DMS 273 (cell line): Measurements from ENCODE around the gene SLC1A7.

Source experiments
- DNase-seq: peaks from one replicate; lab custom pipeline; 2025; ENCODE audit not compliant: unreplicated experiment; lab: John Stamatoyannopoulos, UW

The SLC1A7 gene

GRCh38 chr1:53076721-53077598 is 65.5 kb downstream of the SLC1A7 start:
- DNase-seq = no peak

DNA sequence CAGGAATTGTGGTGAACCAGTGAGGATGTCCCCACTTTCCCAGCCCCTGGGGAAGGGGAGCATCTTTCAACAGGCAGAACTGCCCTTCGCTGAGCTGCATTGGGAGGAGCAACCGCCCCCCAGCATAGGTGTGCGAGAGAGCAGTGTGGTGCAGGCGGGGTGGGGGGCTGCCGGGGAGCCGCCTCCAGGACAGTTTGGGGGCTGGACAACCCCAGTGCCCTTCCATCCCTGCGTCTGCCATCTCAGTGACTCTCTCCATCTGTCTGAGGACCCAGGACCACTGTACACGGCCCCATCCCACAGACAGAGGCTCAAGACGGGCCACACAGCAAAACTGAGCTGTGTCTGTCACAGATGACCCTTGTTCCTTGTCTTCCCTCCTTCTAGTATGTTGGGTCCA is 66.3 kb downstream of the SLC1A7 start:
- DNase-seq = no peak

DNA sequence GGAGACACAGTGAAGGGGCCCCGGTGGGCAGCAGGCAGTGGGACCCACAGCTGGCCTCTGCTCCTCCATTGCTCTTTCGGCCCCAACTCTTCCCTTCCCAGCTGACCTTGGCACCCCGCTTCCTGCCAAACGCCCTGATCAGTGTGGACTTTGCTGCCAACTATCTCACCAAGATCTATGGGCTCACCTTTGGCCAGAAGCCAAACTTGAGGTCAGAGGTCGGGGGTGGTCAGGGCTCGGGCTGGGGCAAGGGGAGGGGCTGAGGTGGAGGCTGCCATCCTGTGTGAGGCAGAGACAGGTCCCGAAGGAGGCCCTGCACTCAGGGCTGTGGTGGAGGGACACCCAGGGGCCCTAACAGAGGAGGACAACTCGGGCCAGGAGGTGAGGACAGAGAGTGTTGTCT is 66.7 kb downstream of the SLC1A7 start:
- no peak for DNase-seq

DNA sequence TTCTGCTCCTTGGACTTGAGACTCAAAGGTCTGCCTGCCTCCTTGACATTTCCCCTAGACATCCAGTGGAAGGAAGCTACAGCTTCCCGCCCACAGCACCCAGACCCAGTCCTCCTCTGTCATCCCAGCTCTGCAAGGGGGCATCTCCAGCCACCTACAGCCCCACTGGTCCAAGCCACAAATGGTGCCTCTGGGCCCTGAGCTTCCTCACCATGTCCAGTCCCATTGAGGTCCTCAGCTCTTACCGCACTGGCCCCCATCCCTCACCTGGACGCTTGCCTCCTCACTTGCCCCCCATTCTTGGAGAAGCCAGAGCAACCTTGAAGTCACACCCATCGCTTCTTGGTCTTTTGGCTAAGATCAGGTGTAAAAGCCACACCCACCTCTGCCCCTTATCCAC is 67.2 kb downstream of the SLC1A7 start:
- DNase-seq = no peak

DNA sequence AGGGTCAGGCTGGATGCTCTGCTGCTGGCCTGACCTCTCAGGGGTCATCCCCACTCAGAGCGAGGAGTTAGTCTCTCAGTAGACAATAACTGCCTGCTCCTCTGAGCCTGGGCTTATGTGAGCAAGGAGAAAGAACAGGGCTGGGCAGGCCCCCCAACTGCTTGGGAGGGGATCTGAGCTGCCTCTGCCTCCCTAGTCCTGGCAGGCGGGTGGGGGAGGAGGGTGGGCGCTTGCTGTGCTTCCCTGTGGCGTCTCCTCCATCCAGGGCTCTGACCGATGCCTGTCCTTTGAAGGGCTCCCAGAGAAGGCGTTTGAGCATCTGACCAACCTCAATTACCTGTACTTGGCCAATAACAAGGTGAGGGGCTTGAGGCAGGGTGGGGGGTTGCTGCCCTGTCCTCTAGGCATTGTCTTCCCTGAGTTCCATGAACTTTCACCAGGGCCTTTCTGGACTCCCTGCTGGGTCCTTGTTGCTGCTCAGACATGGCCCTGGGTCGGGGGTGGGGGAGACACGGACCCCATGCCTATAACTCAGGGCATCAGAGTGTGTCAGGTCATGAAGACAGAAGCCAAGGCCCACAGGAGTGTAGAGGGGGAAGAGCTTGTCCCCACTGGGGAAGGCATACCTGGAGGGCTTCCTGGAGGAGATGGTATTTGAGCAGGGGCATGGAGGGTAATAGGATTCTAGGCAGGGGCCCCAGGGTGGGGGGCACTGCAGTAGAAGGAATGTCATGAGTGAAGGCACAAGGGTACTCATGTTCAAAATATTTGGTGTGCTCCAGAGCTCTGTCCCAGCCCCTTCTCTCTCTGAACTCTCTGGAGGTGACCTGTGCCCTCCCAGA is 67.9 kb downstream of the SLC1A7 start:
- DNase-seq = no peak

DNA sequence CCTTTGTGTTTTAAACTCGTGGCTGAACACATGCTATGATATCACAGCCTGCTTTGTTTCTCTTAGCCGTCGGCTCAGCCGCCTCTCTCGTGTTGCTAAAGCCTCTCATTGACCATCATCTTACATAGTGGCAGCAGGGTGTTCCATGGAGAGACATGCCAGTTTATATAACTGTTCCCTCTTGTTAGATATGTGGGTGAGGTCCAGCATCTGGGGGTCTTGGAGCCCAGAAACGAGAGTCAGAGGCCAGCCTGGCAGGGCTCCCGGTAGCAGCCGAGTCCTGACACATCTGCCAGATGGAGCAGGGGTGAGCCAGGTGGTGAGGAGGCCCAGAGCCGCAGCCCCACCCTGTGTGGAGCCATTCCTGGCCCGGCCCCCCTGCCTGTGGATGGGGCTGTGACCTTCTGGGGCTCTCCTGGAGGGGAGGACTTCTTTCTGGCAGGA is 68.5 kb downstream of the SLC1A7 start:
- DNase-seq = peak; percentile 96

DNA sequence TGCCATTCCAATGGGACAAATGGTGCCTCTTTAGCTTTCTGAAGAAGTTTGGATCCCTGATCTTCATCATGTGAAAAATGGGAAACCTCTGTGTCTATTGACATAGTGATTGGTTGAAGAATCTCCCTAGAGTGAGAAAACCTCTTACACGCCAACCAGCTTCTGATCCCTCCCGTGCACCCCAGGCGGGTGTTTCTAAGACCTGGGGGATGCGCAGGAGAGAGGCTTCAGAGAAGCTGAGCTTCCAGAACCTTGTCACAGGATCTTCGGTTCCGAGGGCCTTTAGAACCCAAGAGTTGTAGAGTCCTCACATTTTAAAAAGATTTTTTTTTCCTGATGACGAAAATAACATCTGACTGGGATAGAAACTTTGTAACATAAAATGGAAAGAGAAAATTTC is 69.2 kb downstream of the SLC1A7 start:
- peak; percentile 52 for DNase-seq

DNA sequence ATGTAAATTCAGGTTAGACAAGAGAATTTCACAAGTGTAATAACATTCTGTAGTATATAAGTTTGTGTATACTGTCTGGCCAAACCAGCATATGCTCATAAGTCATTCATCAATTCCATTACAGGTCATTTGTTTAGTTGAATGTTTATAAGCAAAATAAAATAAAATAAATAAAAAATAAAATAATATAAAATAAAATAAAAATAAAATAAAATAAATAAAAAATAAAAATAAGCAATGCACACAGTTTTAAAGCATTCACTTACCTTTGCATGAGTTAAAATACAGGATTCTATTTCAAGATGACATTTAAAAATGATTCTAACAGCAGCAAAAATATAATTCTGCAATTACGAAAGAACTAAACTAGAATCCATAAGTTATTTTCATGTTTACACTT is 70.5 kb downstream of the SLC1A7 start:
- no peak for DNase-seq

- DNase-seq = no peak
Measured at GRCh38 chr1:53071167-53071865, 71.1 kb downstream of the SLC1A7 start.

DNA sequence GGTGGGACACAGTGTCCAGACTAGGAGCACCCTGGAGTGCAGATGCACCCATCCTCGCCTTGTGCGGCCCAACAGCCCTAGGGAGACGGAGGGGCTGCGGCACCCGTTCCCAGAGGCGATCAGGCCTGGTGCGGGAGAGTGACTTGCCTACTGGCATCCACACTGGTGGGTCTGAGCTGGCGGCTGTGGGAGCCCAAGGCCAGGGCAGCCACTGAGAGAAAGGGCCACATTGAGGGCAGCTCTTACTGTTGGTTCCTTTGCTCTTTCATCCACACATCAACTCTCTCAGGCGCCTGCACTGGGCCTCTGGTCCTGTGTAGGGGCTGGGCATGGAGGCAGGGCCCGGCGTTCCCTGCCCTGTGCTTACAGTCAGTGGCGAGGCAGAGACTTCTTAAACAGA is 71.8 kb downstream of the SLC1A7 start:
- DNase-seq = no peak

DNA sequence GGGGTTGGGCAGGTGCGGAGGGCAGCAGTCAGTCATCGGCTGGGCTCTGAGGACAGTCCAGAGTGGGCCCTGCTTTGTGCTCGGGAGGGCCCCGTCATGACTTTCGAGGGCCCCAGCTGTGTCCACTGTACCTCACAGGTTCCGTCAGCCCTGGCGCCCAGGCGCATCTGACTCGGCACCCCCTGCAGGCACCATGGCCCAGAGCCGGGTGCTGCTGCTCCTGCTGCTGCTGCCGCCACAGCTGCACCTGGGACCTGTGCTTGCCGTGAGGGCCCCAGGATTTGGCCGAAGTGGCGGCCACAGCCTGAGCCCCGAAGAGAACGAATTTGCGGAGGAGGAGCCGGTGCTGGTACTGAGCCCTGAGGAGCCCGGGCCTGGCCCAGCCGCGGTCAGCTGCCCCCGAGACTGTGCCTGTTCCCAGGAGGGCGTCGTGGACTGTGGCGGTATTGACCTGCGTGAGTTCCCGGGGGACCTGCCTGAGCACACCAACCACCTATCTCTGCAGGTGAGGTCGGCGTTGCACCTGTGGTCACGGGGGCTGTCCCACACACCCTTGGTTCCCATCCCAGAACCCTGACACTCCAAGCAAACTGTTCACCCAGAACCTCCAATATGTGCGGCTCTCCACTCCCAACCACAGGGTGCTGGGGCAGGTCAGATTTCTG is 72.6 kb downstream of the SLC1A7 start:
- DNase-seq = no peak

- no peak for DNase-seq
Measured at GRCh38 chr1:53069265-53069662, 73.2 kb downstream of the SLC1A7 start.

- DNase-seq = no peak
Measured at GRCh38 chr1:53068314-53069099, 73.9 kb downstream of the SLC1A7 start.

- DNase-seq = no peak
Measured at GRCh38 chr1:53067886-53068285, 74.6 kb downstream of the SLC1A7 start.

DNA sequence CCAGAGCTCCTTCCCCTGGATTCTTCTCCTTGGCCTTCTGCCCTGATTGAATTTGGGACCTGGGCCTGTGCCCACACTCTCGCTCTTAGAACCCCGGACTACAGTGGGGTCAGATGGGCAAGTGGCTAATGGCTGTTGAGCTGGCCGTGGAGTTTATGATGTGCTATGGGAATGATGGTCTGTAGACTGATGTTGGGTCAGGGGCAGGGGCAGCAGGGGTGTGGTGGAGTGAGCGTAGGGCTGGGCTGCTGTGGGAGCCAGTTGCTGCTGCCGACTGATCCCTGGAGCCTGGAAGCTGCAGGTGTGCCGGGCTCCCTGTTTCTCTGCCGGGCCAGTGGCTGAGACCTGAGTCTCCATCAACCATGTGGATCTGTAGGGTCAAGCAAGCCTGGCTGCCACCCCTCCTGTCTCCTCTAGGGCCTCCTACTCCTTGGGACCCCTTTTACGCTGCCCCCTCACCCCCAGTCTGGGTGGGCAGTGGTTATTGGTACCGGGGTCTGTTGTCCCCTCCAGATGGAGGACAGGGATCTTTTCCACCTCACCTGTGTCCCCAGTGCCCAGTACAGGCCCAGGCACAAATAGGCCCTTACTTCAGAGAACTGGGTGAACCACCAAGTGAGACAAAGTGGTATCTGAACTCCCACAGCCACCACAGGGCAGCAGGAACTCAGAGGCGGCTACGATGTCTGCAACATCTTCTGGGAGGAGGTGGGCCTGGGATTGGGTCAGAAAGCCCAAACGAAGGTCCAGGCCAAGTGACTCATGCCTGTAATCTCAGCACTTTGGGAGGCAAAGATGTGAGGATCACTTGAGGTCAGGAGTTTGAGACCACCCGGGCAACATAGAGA is 75.3 kb downstream of the SLC1A7 start:
- no peak for DNase-seq

DNA sequence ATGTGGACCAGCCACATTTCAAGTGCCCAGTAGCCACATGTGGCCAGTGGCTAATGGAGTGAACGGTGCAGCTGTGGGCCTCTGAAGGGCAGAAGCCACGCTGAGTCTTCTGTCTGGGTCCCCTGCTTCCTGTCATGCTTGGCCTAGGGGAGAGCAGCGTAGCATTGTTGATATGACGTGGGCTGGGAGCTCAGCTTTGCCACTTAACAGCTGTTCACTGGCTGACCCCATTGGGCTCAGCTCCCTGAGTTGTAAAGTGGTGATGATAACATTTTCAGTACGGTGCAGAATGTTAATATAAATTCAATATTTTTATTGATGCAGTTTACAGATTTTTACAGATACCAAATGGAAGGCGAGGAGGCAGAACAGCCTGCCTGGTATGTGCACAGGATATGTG is 76.0 kb downstream of the SLC1A7 start:
- DNase-seq = no peak

- no peak for DNase-seq
Measured at GRCh38 chr1:53065391-53065790, 77.0 kb downstream of the SLC1A7 start.

GRCh38 chr1:53063744-53064515 is 78.5 kb downstream of the SLC1A7 start:
- no peak for DNase-seq
